Activated CD8-positive, alpha-beta memory T cell treated with anti-CD3 and anti-CD28 coated beads for 48 hours (primary cell): ENCODE results near the gene UBTD2.
"Not testable (repeated sequence)": the region's sequence is repeated elsewhere in the genome, so short reads cannot be mapped to it uniquely, and the experiment has no call there.

Experiments used
- DNase-seq, 3 experiments: peaks; one replicate each; pipeline ENCODE4 v3.0.0-alpha.2; 2020; ENCODE audit warnings: low read depth in 2 of 3, low spot score in 2 of 3

The UBTD2 gene

GRCh38 chr5:172199446-172199845 is 84.1 kb downstream of the UBTD2 start:
- no peak for DNase-seq

DNA sequence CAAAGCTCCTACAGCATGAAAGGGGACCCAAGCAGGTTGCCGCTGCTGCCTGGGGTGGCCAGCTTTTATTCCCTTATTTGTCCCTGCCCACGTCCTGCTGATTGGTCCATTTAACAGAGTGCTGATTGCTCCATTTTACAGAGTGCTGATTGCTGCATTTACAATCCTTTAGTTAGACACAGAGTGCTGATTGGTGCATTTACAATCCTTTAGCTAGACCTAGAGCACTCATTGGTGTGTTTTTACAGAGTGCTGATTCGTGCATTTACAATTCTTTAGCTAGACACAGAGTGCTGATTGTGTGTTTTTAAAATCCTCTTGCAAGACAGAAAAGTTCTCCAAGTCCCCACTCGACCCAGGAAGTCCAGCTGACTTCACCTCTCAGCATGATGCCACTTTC is 85.8 kb downstream of the UBTD2 start:
- DNase-seq: not testable (repeated sequence)

DNA sequence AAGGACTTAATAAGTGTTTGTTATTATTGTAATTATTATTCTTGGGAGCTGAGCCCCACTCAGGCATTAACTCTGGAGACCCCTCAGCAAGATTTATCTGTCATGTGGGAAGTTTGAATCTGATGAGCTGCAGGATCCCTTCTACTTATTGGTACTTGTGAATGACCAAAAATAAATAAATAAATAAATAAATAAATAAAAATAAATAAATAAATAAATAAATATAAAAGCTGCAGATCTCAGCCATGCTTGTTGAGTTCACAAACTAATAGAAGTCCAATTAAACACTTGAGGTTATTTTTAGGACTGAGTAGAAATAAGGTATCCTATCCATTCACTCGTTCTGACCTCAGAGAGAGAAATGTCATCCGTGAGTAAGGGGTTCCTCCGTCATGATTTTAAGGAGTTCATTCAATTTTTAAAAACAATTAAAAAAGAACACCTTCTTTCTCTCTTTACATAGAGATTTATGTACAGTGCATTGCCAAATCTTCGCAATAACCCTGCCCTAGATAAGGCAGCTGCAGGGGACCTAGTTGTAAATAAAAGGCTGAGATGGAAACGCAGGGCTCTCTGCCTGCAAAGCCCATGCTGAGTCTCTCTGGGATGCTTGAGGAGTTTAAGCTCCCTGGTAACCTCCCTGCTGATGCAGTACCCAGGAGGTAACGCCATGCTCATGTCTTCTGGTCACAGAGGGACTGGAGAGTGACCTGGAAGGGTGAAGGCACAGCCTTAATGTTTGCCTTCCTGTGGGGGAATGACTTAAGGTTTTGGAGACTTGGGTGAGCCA is 88.4 kb downstream of the UBTD2 start:
- DNase-seq: no peak

DNA sequence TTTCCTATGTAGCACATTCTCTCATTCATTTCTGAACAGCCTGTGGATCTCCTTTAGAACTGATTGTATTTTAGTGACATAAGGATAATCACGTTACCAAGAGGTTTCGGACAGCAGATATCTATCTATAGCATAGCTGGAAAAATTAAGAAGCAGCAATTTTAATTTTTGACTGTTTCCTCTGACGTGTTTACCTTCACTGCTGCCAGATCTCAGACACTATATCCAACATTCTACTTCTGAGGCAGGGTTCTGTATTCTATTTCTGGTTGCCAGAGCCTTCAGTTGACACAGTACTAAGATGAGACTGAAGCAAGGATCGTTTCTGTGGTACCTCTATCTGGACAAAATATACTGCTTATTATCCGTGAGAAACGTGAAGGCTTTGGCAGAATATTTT is 89.7 kb downstream of the UBTD2 start, which contains the start of gene EFCAB9:
EFCAB9 (plus strand) TSS at position 301 of the 400 bp plus-strand sequence; CDS start at position 302, 1 bp downstream.
- no peak for DNase-seq

- no peak for DNase-seq
Measured at GRCh38 chr5:172189693-172190296, 93.8 kb downstream of the UBTD2 start.

- no peak for DNase-seq
Measured at GRCh38 chr5:172188893-172189692, 94.5 kb downstream of the UBTD2 start.

DNA sequence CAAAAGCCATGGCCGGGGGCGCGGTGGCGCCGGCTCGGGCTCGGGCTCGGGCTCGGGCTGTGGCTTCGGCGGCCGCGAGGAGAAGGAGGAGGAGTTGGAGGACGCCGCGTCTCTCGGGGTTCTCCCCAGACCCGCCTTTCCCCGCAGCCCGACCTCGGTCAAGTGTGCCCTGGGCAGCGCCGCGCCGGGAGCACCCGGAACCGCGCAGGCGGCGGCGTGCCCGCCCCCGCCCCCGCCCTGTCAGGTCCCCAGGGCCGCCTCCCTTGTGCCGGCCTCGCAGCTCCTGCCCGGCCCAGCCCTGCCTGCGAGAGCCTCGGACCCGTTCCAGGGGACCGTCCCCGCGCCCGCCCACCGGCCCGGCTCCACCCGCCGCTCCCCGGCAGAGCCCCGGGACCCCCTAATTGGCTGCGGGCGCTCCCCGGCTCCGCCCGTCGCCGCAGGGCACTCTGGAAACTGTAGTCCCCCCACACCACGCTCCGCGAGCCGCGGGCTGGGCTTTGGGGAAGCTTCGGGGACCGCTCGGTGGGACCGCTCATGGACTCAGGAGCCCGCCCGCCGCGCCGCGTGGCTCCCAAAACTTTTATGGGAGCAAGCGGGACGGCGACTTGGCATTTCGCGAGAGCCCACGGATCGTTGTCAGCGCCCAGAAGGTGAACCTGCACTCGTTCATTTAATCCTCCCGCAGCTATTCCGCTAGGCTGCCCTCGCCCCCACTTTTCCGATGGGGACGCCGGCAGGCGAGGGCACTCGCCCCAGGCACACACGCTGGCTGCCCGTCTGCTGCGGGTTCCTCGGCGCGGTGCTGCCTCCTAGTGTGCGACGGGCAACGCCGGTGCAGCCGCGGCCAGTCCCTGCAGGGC is 95.3 kb downstream of the UBTD2 start, which contains the start of gene STK10:
STK10 (minus strand) TSS at position 192 of the 860 bp plus-strand sequence; CDS start at position 10, 182 bp downstream.
- peak in 2 of 3 experiments; percentile 74 to 90 for DNase-seq

GRCh38 chr5:172187118-172188032 is 96.2 kb downstream of the UBTD2 start:
- DNase-seq: peak in 1 of 3 experiments; percentile 45

DNA sequence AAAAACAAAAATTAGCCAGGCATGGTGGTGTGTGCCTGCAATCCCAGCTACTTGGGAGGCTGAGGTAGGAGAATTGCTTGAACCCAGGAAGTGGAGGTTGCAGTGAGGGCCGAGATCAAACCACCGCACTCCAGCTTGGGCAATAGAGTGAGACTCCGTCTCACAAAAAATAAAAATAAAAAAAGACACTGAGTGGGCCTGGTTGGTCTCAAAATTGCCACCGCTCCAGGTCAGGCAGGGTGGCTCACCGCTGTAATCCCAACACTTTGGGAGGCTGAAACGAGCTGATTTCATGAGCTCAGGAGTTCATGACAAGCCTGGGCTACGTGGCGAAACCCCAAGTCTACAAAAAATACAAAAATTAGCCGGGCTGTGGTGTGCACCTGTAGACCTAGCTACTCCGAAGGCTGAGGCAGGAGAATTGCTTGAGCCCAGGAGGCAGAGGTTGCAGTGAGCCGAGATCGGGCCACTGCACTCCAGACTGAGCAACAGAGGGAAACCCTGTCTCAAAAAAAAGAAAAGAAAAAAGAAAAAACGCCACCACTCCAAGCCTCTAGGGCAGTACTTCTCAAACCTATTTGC is 97.4 kb downstream of the UBTD2 start:
- no peak for DNase-seq

DNA sequence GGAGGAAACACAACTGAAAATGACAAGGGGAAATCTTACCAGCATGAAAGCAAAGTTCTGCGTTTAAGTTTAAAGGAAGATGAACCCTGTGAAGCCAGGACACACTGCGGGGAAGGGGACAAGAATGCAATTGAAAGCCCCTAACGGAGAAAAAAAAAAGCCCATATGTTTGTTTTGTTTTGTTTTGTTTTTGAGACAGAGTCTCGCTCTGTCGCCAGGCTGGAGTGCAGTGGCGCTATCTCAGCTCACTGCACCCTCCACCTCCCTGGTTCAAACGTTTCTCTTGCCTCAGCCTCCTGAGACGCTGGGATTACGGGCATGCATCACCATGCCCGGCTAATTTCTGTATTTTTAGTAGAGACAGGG is 98.5 kb downstream of the UBTD2 start:
- no peak for DNase-seq

DNA sequence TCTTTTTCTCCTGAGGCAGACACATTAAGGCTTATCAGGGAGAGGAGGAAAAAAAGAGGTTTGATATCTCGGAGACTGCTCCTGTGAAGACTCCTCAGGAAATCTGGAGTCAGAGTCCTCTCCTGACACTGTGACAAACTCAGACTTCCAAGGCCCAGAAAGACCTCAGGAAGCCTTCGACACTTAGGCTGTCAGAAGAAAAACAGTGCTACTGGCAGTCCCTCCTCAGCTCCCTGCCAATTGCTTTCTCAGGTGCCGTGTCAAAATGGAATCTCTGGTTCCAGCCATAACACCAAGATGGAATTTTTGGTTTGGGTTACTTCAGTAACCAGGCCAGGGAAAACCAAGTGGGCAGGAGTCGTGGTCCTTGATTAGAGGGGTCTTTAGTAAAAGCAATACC is 99.7 kb downstream of the UBTD2 start:
- no peak for DNase-seq

DNA sequence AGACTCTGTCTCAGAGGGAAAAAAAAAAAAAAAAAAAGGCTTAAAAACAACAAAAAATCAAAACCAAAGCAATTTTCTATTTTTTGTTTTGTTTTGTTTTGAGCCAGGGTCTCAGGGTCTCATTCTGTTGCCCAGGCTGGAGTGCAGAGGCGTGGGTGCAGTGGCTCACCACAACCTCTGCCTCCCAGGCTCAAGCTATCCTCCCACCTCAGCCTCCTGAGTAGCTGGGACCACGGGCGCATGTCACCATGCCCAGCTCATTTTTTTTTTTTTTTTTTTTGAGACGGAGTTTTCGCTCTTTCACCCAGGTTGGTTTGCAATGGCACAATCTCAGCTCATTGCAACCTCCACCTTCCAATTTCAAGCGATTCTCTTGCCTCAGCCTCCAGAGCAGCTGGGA is 101.3 kb downstream of the UBTD2 start:
- no peak for DNase-seq

- no peak for DNase-seq
Measured at GRCh38 chr5:172180936-172181335, 102.6 kb downstream of the UBTD2 start.

GRCh38 chr5:172178991-172179989 is 104.3 kb downstream of the UBTD2 start:
- DNase-seq: peak in 1 of 3 experiments; percentile 28

DNA sequence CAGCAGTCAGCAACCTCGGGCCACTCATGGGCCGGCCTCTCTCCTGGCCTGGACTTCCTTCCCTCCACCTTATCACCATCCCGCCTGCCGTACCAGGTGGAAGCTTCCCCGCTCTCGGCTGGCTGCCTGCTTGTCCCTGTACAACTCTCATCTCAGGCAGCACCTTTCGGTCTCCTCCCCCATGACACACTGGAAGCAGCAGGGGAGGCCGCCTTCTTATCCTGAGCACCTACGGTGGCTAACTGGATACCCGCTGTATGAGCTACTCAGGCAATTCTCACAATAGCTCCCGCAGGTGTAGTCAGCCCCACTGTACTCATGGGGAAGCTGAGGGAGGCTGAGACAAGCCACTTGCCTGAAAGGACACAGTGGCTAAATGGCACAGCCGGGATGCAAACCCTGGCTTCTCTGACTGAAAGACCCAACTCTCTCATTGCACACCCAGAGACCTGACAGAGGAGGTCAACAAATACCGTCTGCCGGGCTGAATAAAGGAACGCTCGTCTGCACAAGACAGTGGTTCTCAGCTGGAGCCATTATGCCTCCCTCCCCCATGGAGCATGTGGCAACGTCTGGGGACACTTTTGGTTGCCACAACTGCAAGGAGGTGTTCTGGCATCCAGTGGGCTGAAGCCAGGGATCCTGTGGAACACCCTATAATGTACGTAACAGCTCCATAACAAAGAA is 105.1 kb downstream of the UBTD2 start:
- no peak for DNase-seq

DNA sequence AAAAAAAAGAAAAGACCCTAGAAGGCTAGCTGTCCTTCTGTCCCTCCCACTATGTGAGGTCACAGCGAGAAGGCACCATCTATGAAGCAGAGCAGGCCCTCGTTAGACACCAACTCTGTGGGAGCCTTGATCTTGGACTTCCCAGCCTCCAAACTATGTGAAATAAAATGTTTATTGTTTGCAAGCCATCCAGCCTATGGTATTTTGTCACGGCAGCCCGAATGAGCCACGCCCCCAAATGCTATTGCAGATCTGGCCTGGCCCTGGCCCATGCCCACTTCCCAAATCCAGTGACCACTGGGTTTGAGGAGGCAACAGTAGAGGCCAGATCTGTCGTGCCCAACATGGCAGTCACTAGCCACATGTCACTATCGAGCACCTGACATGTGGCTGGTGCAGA is 106.4 kb downstream of the UBTD2 start:
- DNase-seq: no peak

DNA sequence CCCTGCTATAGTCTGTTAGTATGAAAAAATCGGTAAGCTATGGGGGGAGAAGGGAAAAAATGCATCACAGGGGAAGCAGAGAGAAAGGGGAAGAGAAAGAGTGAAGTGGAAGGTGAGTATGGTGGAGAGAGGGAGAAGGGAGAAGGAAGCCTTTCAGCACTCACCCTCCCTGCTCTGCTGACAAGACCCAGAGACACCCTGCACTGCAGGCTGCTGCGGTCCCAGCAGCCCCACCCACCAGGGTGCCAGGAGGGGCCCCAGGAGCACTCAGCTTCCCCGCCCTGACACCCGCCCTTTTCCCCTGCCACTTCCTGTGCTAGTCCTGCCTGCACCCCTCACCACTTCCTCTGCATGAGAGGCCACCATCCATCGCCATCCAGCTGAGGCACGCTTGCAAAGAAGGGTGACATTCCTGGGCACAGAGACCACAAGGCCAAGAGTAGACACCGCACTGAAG is 108.3 kb downstream of the UBTD2 start:
- DNase-seq: peak in 2 of 3 experiments; percentile 81 to 85
